ENCODE measurements around the gene ACY1.

ACY1 gene

DNA sequence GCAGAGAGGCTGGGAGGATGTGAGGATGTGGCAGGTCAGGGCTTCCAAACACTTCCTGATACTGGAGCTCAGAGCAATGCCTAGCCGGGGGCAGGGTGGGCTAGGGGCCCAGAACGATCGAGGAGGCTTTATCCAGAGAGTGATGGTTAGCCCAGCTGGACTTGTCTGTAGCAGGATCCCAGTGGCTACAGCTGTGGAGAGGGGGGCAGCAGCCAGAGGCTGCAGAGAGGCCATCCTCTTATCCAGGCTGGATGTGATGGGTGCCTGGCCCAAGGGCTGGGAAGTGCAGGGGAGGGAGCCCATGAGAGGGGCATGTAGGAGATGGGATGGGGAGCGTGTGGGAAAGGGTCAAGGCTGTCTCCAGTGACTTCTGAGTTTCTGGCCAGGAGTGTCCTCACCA lies 36.5 kb upstream of the ACY1 start:
- no peak for TF ChIP-seq CTCF (conservative IDR thresholded peaks at IDR 0.05; ENCODE audit: low read length)
- no peak for DNase-seq (ENCODE audit: low read depth)
- H3K4me3 ChIP-seq (ENCODE audit: low read length) = no peak overlapping the region

DNA sequence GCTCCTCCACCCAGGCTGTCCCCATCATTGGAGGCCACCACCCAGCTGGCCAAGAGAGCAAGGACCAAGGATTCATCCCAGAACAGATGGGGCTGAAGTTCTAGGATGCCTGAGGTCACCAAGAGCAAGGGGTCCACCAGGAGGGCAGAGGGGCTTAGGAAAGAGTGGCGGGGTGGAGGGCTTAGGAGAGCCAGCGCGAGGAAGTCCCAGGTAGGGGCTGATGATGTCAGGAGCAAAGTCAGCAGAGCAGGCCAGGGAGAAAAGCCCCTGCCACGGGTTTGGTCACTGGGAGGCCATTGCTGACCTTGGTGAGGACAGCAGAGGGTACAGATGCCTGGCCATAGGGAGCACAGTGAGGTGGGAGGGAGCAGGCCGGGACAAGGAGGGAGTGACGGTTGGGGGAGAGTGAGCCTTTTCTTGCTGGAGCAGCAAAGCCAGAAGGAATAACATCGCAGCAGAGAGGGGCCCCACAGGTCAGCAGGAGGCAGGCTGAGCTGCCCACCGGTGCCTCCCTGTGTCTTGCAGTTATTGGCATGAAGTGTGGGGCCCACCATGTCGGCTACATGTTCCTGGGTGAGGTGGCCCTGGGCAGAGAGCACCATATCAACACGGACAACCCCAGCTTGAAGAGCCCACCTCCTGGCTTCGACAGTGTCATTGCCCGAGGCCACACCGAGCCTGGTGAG lies 36.0 kb upstream of the ACY1 start:
- no peak for TF ChIP-seq CTCF (conservative IDR thresholded peaks at IDR 0.05; ENCODE audit: low read length)

DNA sequence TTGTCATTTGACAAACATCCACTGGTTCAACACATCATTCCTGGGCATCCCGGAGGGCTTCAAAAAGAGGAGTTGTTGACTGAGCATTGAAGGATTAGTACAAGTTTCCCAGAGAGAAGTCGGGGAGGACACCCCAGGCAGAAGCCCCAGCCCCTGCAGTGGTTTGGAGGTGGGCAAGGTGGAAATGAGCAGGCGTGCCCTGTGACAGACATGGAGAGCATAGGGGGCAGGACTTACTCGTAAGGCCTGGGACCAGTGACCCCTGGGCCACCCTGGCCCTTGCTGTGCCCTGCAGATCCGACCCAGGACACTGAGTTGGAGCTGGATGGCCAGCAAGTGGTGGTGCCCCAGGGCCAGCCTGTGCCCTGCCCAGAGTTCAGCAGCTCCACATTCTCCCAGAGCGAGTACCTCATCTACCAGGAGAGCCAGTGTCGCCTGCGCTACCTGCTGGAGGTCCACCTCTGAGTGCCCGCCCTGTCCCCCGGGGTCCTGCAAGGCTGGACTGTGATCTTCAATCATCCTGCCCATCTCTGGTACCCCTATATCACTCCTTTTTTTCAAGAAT lies 35.2 kb upstream of the ACY1 start:
- no peak for TF ChIP-seq CTCF (conservative IDR thresholded peaks at IDR 0.05; ENCODE audit: low read length)
- no peak overlapping the region for H3K4me3 ChIP-seq (ENCODE audit: low read length)
- no peak for DNase-seq (ENCODE audit: low read depth)

More for the DNA sequence above, 36.0 kb upstream of the ACY1 start:
- no peak overlapping the region for H3K4me3 ChIP-seq (ENCODE audit: low read length)
- DNase-seq (ENCODE audit: low read depth) = no peak

- no peak overlapping the region for H3K4me3 ChIP-seq (ENCODE audit: low read length)
- DNase-seq (ENCODE audit: low read depth) = no peak
- no peak for TF ChIP-seq CTCF (conservative IDR thresholded peaks at IDR 0.05; ENCODE audit: low read length)
Measured at GRCh38 chr3:51949121-51949520, 34.2 kb upstream of the ACY1 start.

- DNase-seq (ENCODE audit: low read depth) = no peak
- no peak for TF ChIP-seq CTCF (conservative IDR thresholded peaks at IDR 0.05; ENCODE audit: low read length)
- H3K4me3 ChIP-seq (ENCODE audit: low read length) = no peak overlapping the region
Measured at GRCh38 chr3:51950899-51951298, 32.4 kb upstream of the ACY1 start.

DNA sequence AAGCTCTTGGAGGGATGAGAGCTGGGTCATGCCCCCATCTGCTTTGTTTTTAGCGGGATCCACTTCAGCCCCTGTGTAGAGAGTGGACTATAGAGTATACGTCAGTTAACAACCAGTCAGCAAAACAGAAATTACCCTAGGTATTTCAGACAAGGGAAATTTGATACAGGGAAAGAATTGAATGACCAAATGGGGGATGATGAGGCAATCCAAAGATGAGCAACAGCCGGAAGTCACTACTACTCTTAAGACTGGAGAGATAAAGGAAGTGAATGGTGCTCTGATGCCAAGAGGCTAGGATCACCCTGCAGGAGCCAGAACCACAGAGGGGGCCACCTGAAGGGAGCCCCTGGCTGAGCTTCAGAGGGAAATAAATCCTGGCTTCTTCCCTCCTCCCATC lies 29.9 kb upstream of the ACY1 start:
- H3K4me3 ChIP-seq (ENCODE audit: low read length) = no peak overlapping the region
- no peak for TF ChIP-seq CTCF (conservative IDR thresholded peaks at IDR 0.05; ENCODE audit: low read length)
- peak; percentile 53 for DNase-seq (ENCODE audit: low read depth)

DNA sequence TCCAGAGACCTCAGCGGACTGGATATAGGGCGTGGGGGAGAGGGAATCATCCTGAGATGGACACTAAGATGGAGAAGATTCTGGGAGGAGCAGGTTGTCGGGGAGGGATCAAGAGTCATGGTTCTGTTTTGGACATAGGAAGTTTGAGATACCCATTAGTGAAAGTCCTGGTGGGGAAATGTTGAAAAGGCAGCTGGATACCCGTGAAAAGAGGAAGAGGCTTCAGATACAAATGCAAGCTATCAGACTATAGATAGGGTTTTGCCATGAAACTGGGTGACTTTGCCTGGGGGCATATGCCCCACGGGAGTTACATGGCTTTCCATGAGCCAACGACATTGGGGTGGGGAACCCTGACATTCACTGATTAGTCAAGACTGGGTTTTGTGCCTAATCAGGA lies 29.2 kb upstream of the ACY1 start:
- DNase-seq (ENCODE audit: low read depth) = no peak
- no peak for TF ChIP-seq CTCF (conservative IDR thresholded peaks at IDR 0.05; ENCODE audit: low read length)
- no peak overlapping the region for H3K4me3 ChIP-seq (ENCODE audit: low read length)
